GM21825 (cell line): ENCODE measurements around the gene CMTM1.

Experiments
- ATAC-seq: cut with Tn5 transposase; IDR thresholded peaks from one replicate; pipeline ENCODE4 v1.9.1; 2021; ENCODE audit warnings: mild to moderate bottlenecking, moderate library complexity; ENCODE audit not compliant: unreplicated experiment

CMTM1 gene

GRCh38 chr16:66538910-66539309, 27.3 kb upstream of the CMTM1 start:
- no peak for ATAC-seq

- no peak for ATAC-seq
Measured at GRCh38 chr16:66539623-66540469, 26.4 kb upstream of the CMTM1 start.

GRCh38 chr16:66541388-66542355, 24.6 kb upstream of the CMTM1 start:
- ATAC-seq = no peak

- ATAC-seq = no peak
Measured at GRCh38 chr16:66542396-66542795, 23.8 kb upstream of the CMTM1 start.

GRCh38 chr16:66543541-66543940, 22.7 kb upstream of the CMTM1 start:
- ATAC-seq = no peak

- ATAC-seq = no peak
Measured at GRCh38 chr16:66544016-66544757, 22.1 kb upstream of the CMTM1 start.

- ATAC-seq = no peak
Measured at GRCh38 chr16:66547101-66547989, 18.9 kb upstream of the CMTM1 start.

- ATAC-seq = no peak
Measured at GRCh38 chr16:66548068-66548467, 18.2 kb upstream of the CMTM1 start.

GRCh38 chr16:66548868-66549267, 17.4 kb upstream of the CMTM1 start:
- ATAC-seq = no peak

GRCh38 chr16:66549284-66550131, 16.7 kb upstream of the CMTM1 start, which contains the start of gene TK2:
TSS of gene TK2 (minus strand) at chr16:66550122. CDS start at chr16:66550061, 61 bp downstream.
- no peak for ATAC-seq

- no peak for ATAC-seq
Measured at GRCh38 chr16:66551348-66551759, 14.9 kb upstream of the CMTM1 start.

GRCh38 chr16:66551788-66552285, 14.4 kb upstream of the CMTM1 start:
- ATAC-seq = no peak

- ATAC-seq = peak; percentile 71
Measured at GRCh38 chr16:66552286-66553177, 13.7 kb upstream of the CMTM1 start, which contains the start of gene CKLF. TSS of gene CKLF (plus strand) at chr16:66552576. CDS start at chr16:66552716, 140 bp downstream.

GRCh38 chr16:66553223-66553622, 13.0 kb upstream of the CMTM1 start:
- ATAC-seq = no peak

GRCh38 chr16:66554021-66554420, 12.2 kb upstream of the CMTM1 start:
- ATAC-seq = no peak

- ATAC-seq = no peak
Measured at GRCh38 chr16:66554495-66554894, 11.7 kb upstream of the CMTM1 start.

GRCh38 chr16:66560107-66560506, 6.1 kb upstream of the CMTM1 start:
- ATAC-seq = no peak
